B cell (primary cell): ENCODE measurements around the gene RGS1.

Experiments used
- CTCF ChIP-seq: fragments of 200-600 bp; IDR thresholded peaks from one replicate; pipeline ENCODE4 v1.8.0; 2022; ENCODE audit warnings: antibody characterized with exemption, mild to moderate bottlenecking
- EZH2 ChIP-seq: IDR thresholded peaks from 2 replicates; pipeline ENCODE4 v1.6.1; 2012; ENCODE audit warnings: borderline replicate concordance, low read depth, mild to moderate bottlenecking, moderate library complexity, low read length; ENCODE audit not compliant: insufficient read depth, poor library complexity, severe bottlenecking

GRCh38 chr1:192598589-192598988 lies 23.0 kb downstream of the RGS1 start:
- TF ChIP-seq CTCF, result no peak
- no peak for TF ChIP-seq EZH2
